ENCODE data around the gene CAMK1D.

CAMK1D gene

GRCh38 chr10:12638781-12639180 is 289.4 kb downstream of the CAMK1D start:
- no peaks in the 10 kb centered on the region for H3K36me3 ChIP-seq (ENCODE audit: insufficient read depth, low read length)
- H2AFZ ChIP-seq (ENCODE audit: low read length, unreplicated experiment): no peak overlapping the region
- no peaks in the 10 kb centered on the region for H3K27me3 ChIP-seq (ENCODE audit: insufficient read depth, low read length)
- H3K79me2 ChIP-seq (ENCODE audit: control insufficient read depth, insufficient read depth, low read length, unreplicated experiment): no peaks in the 10 kb centered on the region
- H3K27ac ChIP-seq (ENCODE audit: low read depth, low read length): no peak overlapping the region
- H3K4me1 ChIP-seq (ENCODE audit: control insufficient read depth, insufficient read depth, low read length, unreplicated experiment): peaks cover 5% of the 10 kb centered on the region
- no peak overlapping the region for H3K4me3 ChIP-seq (ENCODE audit: low read depth, low read length)

GRCh38 chr10:12639996-12640944 is 290.9 kb downstream of the CAMK1D start:
- no peaks in the 10 kb centered on the region for H3K36me3 ChIP-seq (ENCODE audit: insufficient read depth, low read length)
- no peak overlapping the region for H3K4me3 ChIP-seq (ENCODE audit: low read depth, low read length)
- H3K27me3 ChIP-seq (ENCODE audit: insufficient read depth, low read length): no peaks in the 10 kb centered on the region
- H3K79me2 ChIP-seq (ENCODE audit: control insufficient read depth, insufficient read depth, low read length, unreplicated experiment): no peaks in the 10 kb centered on the region
- H2AFZ ChIP-seq (ENCODE audit: low read length, unreplicated experiment): no peak overlapping the region
- H3K27ac ChIP-seq (ENCODE audit: low read depth, low read length): no peak overlapping the region
- peaks cover 1% of the 10 kb centered on the region for H3K4me1 ChIP-seq (ENCODE audit: control insufficient read depth, insufficient read depth, low read length, unreplicated experiment)

DNA sequence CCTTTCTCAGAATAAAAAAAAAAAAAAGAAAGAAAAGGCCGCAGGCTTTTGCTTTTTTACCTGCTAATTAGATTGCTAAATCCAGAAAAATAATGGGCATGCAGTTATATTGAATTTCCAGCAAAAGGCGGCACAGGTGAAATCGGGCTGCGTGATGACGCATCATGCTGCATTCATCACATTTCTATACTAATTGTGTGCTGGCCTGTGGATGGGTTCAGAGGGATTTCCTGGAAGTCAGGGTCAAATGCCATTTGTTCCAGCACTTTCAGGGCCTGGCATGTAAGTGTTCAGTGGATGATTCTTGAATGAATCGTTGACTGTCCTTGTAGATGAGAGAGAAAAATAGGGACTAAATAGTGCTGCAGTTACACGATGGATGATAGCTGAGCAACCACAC is 292.7 kb downstream of the CAMK1D start:
- no peaks in the 10 kb centered on the region for H3K79me2 ChIP-seq (ENCODE audit: control insufficient read depth, insufficient read depth, low read length, unreplicated experiment)
- H3K27ac ChIP-seq (ENCODE audit: low read depth, low read length): no peak overlapping the region
- no peak overlapping the region for H2AFZ ChIP-seq (ENCODE audit: low read length, unreplicated experiment)
- H3K4me3 ChIP-seq (ENCODE audit: low read depth, low read length): no peak overlapping the region
- no peaks in the 10 kb centered on the region for H3K36me3 ChIP-seq (ENCODE audit: insufficient read depth, low read length)
- no peaks in the 10 kb centered on the region for H3K27me3 ChIP-seq (ENCODE audit: insufficient read depth, low read length)
- H3K4me1 ChIP-seq (ENCODE audit: control insufficient read depth, insufficient read depth, low read length, unreplicated experiment): no peaks in the 10 kb centered on the region

DNA sequence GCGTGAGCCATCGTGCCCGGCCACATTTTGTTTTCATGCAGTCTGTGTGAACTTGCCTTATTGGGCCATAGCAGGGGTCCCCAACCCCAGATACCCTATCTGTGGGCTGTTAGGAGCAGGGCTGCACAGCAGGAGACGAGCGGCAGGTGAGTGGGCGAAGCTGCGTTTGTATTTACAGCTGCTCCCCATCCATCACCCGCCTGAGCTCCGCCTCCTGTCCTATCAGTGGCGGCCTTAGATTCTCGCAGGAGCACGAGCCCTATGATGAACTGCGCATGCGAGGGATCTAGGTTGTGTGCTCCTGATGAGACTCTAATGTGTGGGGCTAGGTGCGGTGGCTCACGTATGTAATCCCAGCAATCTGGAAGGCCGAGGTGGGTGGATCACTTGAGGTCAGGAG is 293.9 kb downstream of the CAMK1D start:
- Histone ChIP-seq H3K79me2 (ENCODE audit: control insufficient read depth, insufficient read depth, low read length, unreplicated experiment) (no peaks in the 10 kb centered on the region), H3K27ac (ENCODE audit: low read depth, low read length) (no peak overlapping the region), H3K4me3 (ENCODE audit: low read depth, low read length) (no peak overlapping the region), H2AFZ (ENCODE audit: low read length, unreplicated experiment) (no peak overlapping the region), H3K4me1 (ENCODE audit: control insufficient read depth, insufficient read depth, low read length, unreplicated experiment) (no peaks in the 10 kb centered on the region), H3K36me3 (ENCODE audit: insufficient read depth, low read length) (no peaks in the 10 kb centered on the region), H3K27me3 (ENCODE audit: insufficient read depth, low read length) (no peaks in the 10 kb centered on the region)

GRCh38 chr10:12644380-12645144 is 295.2 kb downstream of the CAMK1D start:
- Histone ChIP-seq H3K79me2 (ENCODE audit: control insufficient read depth, insufficient read depth, low read length, unreplicated experiment) (no peaks in the 10 kb centered on the region), H3K4me1 (ENCODE audit: control insufficient read depth, insufficient read depth, low read length, unreplicated experiment) (no peaks in the 10 kb centered on the region), H2AFZ (ENCODE audit: low read length, unreplicated experiment) (no peak overlapping the region)

DNA sequence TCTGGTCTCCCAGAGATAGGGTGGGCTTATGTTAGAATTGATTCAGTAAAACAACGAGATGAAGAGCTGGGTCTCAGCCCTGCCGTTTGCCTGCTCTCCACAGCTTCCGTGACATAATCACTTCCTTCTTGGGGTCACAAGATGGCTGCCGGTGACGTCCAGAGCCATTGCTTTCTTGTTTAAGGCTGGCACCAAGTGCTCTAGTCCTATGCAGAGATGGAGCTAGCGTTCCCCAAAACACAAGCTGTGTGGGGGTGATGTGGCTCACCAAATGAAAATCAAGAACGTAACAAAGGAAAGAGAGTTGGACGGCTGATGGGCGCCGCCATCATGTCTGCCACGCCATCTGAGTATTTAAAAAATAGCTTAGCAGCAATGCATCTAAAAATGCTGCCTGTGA is 296.1 kb downstream of the CAMK1D start:
- Histone ChIP-seq H3K27me3 (ENCODE audit: insufficient read depth, low read length) (no peaks in the 10 kb centered on the region), H3K4me3 (ENCODE audit: low read depth, low read length) (no peak overlapping the region), H3K36me3 (ENCODE audit: insufficient read depth, low read length) (no peaks in the 10 kb centered on the region), H3K4me1 (ENCODE audit: control insufficient read depth, insufficient read depth, low read length, unreplicated experiment) (no peaks in the 10 kb centered on the region), H3K79me2 (ENCODE audit: control insufficient read depth, insufficient read depth, low read length, unreplicated experiment) (no peaks in the 10 kb centered on the region), H3K27ac (ENCODE audit: low read depth, low read length) (no peak overlapping the region), H2AFZ (ENCODE audit: low read length, unreplicated experiment) (no peak overlapping the region)

More at GRCh38 chr10:12644380-12645144, 295.2 kb downstream of the CAMK1D start:
- Histone ChIP-seq H3K27me3 (ENCODE audit: insufficient read depth, low read length) (no peaks in the 10 kb centered on the region), H3K27ac (ENCODE audit: low read depth, low read length) (no peak overlapping the region), H3K4me3 (ENCODE audit: low read depth, low read length) (no peak overlapping the region), H3K36me3 (ENCODE audit: insufficient read depth, low read length) (no peaks in the 10 kb centered on the region)

DNA sequence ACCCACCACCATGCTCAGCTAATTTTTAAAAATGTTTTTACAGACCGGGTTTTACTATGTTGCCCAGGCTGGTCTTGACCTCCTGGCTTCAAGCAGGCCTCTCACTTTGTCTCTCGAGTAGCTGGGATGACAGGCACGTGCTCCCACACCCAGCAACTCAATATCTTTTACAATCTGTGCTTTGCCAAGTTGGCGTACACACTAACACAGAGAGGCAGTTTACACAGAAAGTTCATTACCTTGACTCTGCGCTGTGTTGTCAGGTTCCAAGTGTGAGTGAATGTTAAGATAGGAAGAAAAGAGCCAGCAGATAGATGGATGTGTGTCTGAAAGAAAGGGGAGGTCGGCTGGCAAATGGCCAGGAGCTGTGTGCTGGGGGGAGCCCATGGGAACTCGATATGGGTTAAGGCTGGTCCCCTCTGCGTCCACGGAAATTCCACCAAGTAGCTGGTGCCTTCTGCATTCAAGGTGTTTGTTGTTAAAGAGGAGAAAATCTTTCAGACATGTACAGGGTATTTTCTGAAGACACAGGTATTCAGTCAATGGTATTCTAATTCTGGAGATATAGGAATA is 299.8 kb downstream of the CAMK1D start:
- no peak overlapping the region for H2AFZ ChIP-seq (ENCODE audit: low read length, unreplicated experiment)
- no peak overlapping the region for H3K27ac ChIP-seq (ENCODE audit: low read depth, low read length)
- H3K4me1 ChIP-seq (ENCODE audit: control insufficient read depth, insufficient read depth, low read length, unreplicated experiment): no peaks in the 10 kb centered on the region
- no peak overlapping the region for H3K4me3 ChIP-seq (ENCODE audit: low read depth, low read length)
- no peaks in the 10 kb centered on the region for H3K79me2 ChIP-seq (ENCODE audit: control insufficient read depth, insufficient read depth, low read length, unreplicated experiment)
- no peaks in the 10 kb centered on the region for H3K27me3 ChIP-seq (ENCODE audit: insufficient read depth, low read length)
- H3K36me3 ChIP-seq (ENCODE audit: insufficient read depth, low read length): no peaks in the 10 kb centered on the region

- H3K4me1 ChIP-seq (ENCODE audit: control insufficient read depth, insufficient read depth, low read length, unreplicated experiment): no peaks in the 10 kb centered on the region
- H3K27ac ChIP-seq (ENCODE audit: low read depth, low read length): no peak overlapping the region
- H2AFZ ChIP-seq (ENCODE audit: low read length, unreplicated experiment): no peak overlapping the region
- H3K4me3 ChIP-seq (ENCODE audit: low read depth, low read length): no peak overlapping the region
- H3K36me3 ChIP-seq (ENCODE audit: insufficient read depth, low read length): no peaks in the 10 kb centered on the region
- no peaks in the 10 kb centered on the region for H3K27me3 ChIP-seq (ENCODE audit: insufficient read depth, low read length)
- no peaks in the 10 kb centered on the region for H3K79me2 ChIP-seq (ENCODE audit: control insufficient read depth, insufficient read depth, low read length, unreplicated experiment)
These were observed 300.8 kb downstream of the CAMK1D start for GRCh38 chr10:12650122-12650521.

- H2AFZ ChIP-seq (ENCODE audit: low read length, unreplicated experiment): no peak overlapping the region
- H3K27me3 ChIP-seq (ENCODE audit: insufficient read depth, low read length): no peaks in the 10 kb centered on the region
- no peaks in the 10 kb centered on the region for H3K36me3 ChIP-seq (ENCODE audit: insufficient read depth, low read length)
- H3K4me1 ChIP-seq (ENCODE audit: control insufficient read depth, insufficient read depth, low read length, unreplicated experiment): no peaks in the 10 kb centered on the region
- H3K27ac ChIP-seq (ENCODE audit: low read depth, low read length): no peak overlapping the region
- H3K4me3 ChIP-seq (ENCODE audit: low read depth, low read length): no peak overlapping the region
- H3K79me2 ChIP-seq (ENCODE audit: control insufficient read depth, insufficient read depth, low read length, unreplicated experiment): no peaks in the 10 kb centered on the region
These were observed 301.4 kb downstream of the CAMK1D start for GRCh38 chr10:12650538-12651298.

GRCh38 chr10:12655940-12656339 is 306.6 kb downstream of the CAMK1D start:
- H3K27ac ChIP-seq (ENCODE audit: low read depth, low read length): no peak overlapping the region
- H3K27me3 ChIP-seq (ENCODE audit: insufficient read depth, low read length): no peaks in the 10 kb centered on the region
- no peak overlapping the region for H3K4me3 ChIP-seq (ENCODE audit: low read depth, low read length)
- no peak overlapping the region for H2AFZ ChIP-seq (ENCODE audit: low read length, unreplicated experiment)
- H3K4me1 ChIP-seq (ENCODE audit: control insufficient read depth, insufficient read depth, low read length, unreplicated experiment): no peaks in the 10 kb centered on the region
- no peaks in the 10 kb centered on the region for H3K79me2 ChIP-seq (ENCODE audit: control insufficient read depth, insufficient read depth, low read length, unreplicated experiment)
- no peaks in the 10 kb centered on the region for H3K36me3 ChIP-seq (ENCODE audit: insufficient read depth, low read length)

Data from ACC112 (cell line).